Neural cell (in vitro differentiated cells): ENCODE results near the gene MRNIP. TPM values are rescaled to one million over a fixed set of nuclear protein-coding genes. Genes with fewer than 3 reads are reported as not detected.

Experiments
- H2AFZ ChIP-seq: fragments of 200-600, 300-800 bp; sonication (generic), shearing (Covaris generic); 2 replicates; pipeline ENCODE4 v1.6.0; 2014; ENCODE audit warnings: low read depth, mild to moderate bottlenecking, antibody characterized with exemption, low read length, moderate library complexity
- H3F3A ChIP-seq: fragments of 200-600 bp; shearing (Covaris generic); 2 replicates; pipeline ENCODE4 v1.6.1; 2016; ENCODE audit warnings: mild to moderate bottlenecking, moderate library complexity, mixed read lengths, antibody characterized with exemption, low read length; ENCODE audit not compliant: insufficient read depth, poor library complexity, severe bottlenecking
- H3K27ac ChIP-seq: fragments of 200-600, 300-800 bp; sonication (generic), shearing (Covaris generic); 2 replicates; pipeline ENCODE4 v1.5.1; 2014; ENCODE audit warnings: mild to moderate bottlenecking, low read length, moderate library complexity
- H3K27me3 ChIP-seq: fragments of 300-800, 200-600 bp; sonication (generic), shearing (Covaris generic); 2 replicates; pipeline ENCODE4 v1.6.0; 2014; ENCODE audit warnings: mild to moderate bottlenecking, low read depth, low read length, moderate library complexity; ENCODE audit not compliant: insufficient read depth
- H3K36me3 ChIP-seq: fragments of 300-800, 200-600 bp; sonication (generic), shearing (Covaris generic); 2 replicates; pipeline ENCODE4 v1.5.1; 2014; ENCODE audit warnings: mild to moderate bottlenecking, antibody characterized with exemption, low read length, moderate library complexity; ENCODE audit not compliant: insufficient read depth
- H3K4me2 ChIP-seq: fragments of 300-800, 200-600 bp; sonication (generic), shearing (Covaris generic); 2 replicates; pipeline ENCODE4 v1.6.0; 2014; ENCODE audit warnings: mild to moderate bottlenecking, low read length
- H3K4me3 ChIP-seq: fragments of 300-800, 200-600 bp; sonication (generic), shearing (Covaris generic); 2 replicates; pipeline ENCODE4 v1.5.1; 2014; ENCODE audit warnings: mild to moderate bottlenecking, low read length, moderate library complexity
- H3K79me2 ChIP-seq: fragments of 200-600 bp; shearing (Covaris generic); replicated peaks from 2 replicates; pipeline ENCODE4 v1.6.0; 2014; ENCODE audit warnings: mild to moderate bottlenecking, low read length, moderate library complexity; ENCODE audit not compliant: insufficient read depth
- H3K9ac ChIP-seq: fragments of 300-800, 200-600 bp; sonication (generic), shearing (Covaris generic); 2 replicates; pipeline ENCODE4 v1.6.1; 2016; ENCODE audit warnings: mild to moderate bottlenecking, low read length, mixed read lengths
- H3K9me2 ChIP-seq: fragments of 200-600 bp; shearing (Covaris generic); 2 replicates; pipeline ENCODE4 v1.6.1; 2016; ENCODE audit warnings: mild to moderate bottlenecking, low read length, mixed read lengths; ENCODE audit not compliant: insufficient read depth
- H3K9me3 ChIP-seq: fragments of 200-600, 300-800 bp; sonication (generic), shearing (Covaris generic); 2 replicates; pipeline ENCODE4 v1.6.1; 2016; ENCODE audit warnings: mild to moderate bottlenecking, mixed run types, low read length, moderate library complexity, mixed read lengths
- H4K20me1 ChIP-seq: fragments of 200-600 bp; shearing (Covaris generic); 2 replicates; pipeline ENCODE4 v1.6.1; 2016; ENCODE audit warnings: mild to moderate bottlenecking, mixed run types; ENCODE audit not compliant: insufficient read depth
- CTCF ChIP-seq: fragments of 450-650 bp; IDR thresholded peaks from 2 replicates; pipeline ENCODE4 v1.5.1; 2014; ENCODE audit warnings: antibody characterized with exemption, mild to moderate bottlenecking, moderate library complexity; ENCODE audit not compliant: poor library complexity, severe bottlenecking
- EP300 ChIP-seq: fragments of 450-650 bp; conservative IDR thresholded peaks from 2 replicates; pipeline ENCODE4 v1.6.1; 2014; ENCODE audit warnings: antibody characterized with exemption, mild to moderate bottlenecking, moderate library complexity; ENCODE audit not compliant: poor library complexity, severe bottlenecking
- EZH2 ChIP-seq: fragments of 200-600, 300-800 bp; shearing (Covaris generic), sonication (generic); IDR thresholded peaks from 2 replicates; pipeline ENCODE4 v1.6.1; 2014; ENCODE audit warnings: antibody characterized with exemption, low read length, borderline replicate concordance, mild to moderate bottlenecking; ENCODE audit not compliant: insufficient read depth, poor library complexity, severe bottlenecking
- POLR2AphosphoS5 ChIP-seq: IDR thresholded peaks from 2 replicates; pipeline ENCODE4 v1.6.1; 2012
- RAD21 ChIP-seq: fragments of 450-650 bp; conservative IDR thresholded peaks from 2 replicates; pipeline ENCODE4 v1.6.1; 2014; ENCODE audit warnings: antibody characterized with exemption, mild to moderate bottlenecking, moderate library complexity
- REST ChIP-seq: IDR thresholded peaks from 2 replicates; pipeline ENCODE4 v1.6.1; 2012; ENCODE audit warnings: borderline replicate concordance
- TAF1 ChIP-seq: IDR thresholded peaks from 2 replicates; pipeline ENCODE4 v1.6.1; 2012; ENCODE audit warnings: low read depth
- polyA plus RNA-seq: library from polyadenylated mRNA; depleted of rRNA; stranded (reverse); fragments of >200 nt; gene quantifications from 2 replicates; pipeline ENCODE4 v1.2.3, GENCODE V29; 2014

The MRNIP gene
- polyA plus RNA-seq, 1 donor from 2014 or later, result 121 TPM

GRCh38 chr5:179833709-179834070 is 24.9 kb downstream of the MRNIP start:
- Histone ChIP-seq H4K20me1 (no peaks in the 10 kb centered on the region), H3K36me3 (peaks cover 10% of the 10 kb centered on the region), H3K27ac (no peak overlapping the region)

GRCh38 chr5:179833056-179833708 is 25.4 kb downstream of the MRNIP start:
- H4K20me1 ChIP-seq, result no peaks in the 10 kb centered on the region

More at GRCh38 chr5:179833709-179834070, 24.9 kb downstream of the MRNIP start:
- Histone ChIP-seq H3K27me3 (no peaks in the 10 kb centered on the region), H3K9me2 (no peaks in the 10 kb centered on the region), H2AFZ (no peak overlapping the region), H3K4me3 (no peak overlapping the region), H3K4me2 (no peak overlapping the region), H3K9ac (no peak overlapping the region), H3K9me3 (no peaks in the 10 kb centered on the region), H3F3A (no peaks in the 10 kb centered on the region), H3K79me2 (no peaks in the 10 kb centered on the region)
- no peak for TF ChIP-seq EP300

GRCh38 chr5:179832039-179832745 is 26.4 kb downstream of the MRNIP start:
- Histone ChIP-seq H3K36me3 (peaks cover 10% of the 10 kb centered on the region), H3K27me3 (no peaks in the 10 kb centered on the region), H2AFZ (no peak overlapping the region), H3F3A (no peaks in the 10 kb centered on the region), H3K9ac (no peak overlapping the region), H3K79me2 (no peaks in the 10 kb centered on the region), H3K9me2 (no peaks in the 10 kb centered on the region), H3K4me3 (no peak overlapping the region), H3K4me2 (no peak overlapping the region), H4K20me1 (no peaks in the 10 kb centered on the region), H3K9me3 (no peaks in the 10 kb centered on the region), H3K27ac (no peak overlapping the region)
- TF ChIP-seq EP300 (no peak), RAD21 (no peak), CTCF (no peak), POLR2AphosphoS5 (no peak), EZH2 (no peak), REST (no peak), TAF1 (no peak)

More at GRCh38 chr5:179833056-179833708, 25.4 kb downstream of the MRNIP start:
- H3F3A ChIP-seq, result no peaks in the 10 kb centered on the region
- peaks cover 10% of the 10 kb centered on the region for H3K36me3 ChIP-seq
- H3K9me3 ChIP-seq, result no peaks in the 10 kb centered on the region
- no peaks in the 10 kb centered on the region for H3K9me2 ChIP-seq
- H3K4me3 ChIP-seq, result no peak overlapping the region
- TF ChIP-seq EZH2, result no peak
- peak; percentile 19 for TF ChIP-seq POLR2AphosphoS5
- H3K27me3 ChIP-seq, result no peaks in the 10 kb centered on the region
- H3K9ac ChIP-seq, result no peak overlapping the region
- H2AFZ ChIP-seq, result no peak overlapping the region
- no peak overlapping the region for H3K27ac ChIP-seq
- no peaks in the 10 kb centered on the region for H3K79me2 ChIP-seq
- no peak overlapping the region for H3K4me2 ChIP-seq
